K562 (cell line): ENCODE data around the gene ARHGEF25. TPM values are rescaled to one million over a fixed set of nuclear protein-coding genes. Genes with fewer than 3 reads are reported as not detected.

ENCODE experiments used
- ELK3 ChIP-seq: fragments of 450-650 bp; formaldehyde crosslinking; IDR thresholded peaks from 2 replicates; pipeline ENCODE4 v1.4.0; 2020; ENCODE audit warnings: mild to moderate bottlenecking
- RB1 ChIP-seq: fragments of 450-650 bp; IDR thresholded peaks from 2 replicates; pipeline ENCODE4 v1.6.1; 2017; ENCODE audit warnings: low read depth, mild to moderate bottlenecking
- polyA plus RNA-seq, 8 experiments: library from polyadenylated mRNA; depleted of rRNA in 4 of 8; stranded (reverse) in 5 of 8; unstranded in 3 of 8; fragments of >200 nt; fragmentation: Nextera tagmentation in 2 of 8; fragmentation: Illumina TruSeq in 1 of 8; extraction: Ambion mirVana in 2 of 8; extraction: Trizol in 1 of 8; gene quantifications; 2 replicates each; pipeline versions ENCODE4 v1.2.1 to v1.2.3, GENCODE V29; 2011 to 2014; ENCODE audit warnings: inconsistent platforms in 1 of 8, missing spikeins in 1 of 8
- total RNA-seq, 7 experiments: library from RNA; depleted of rRNA in 6 of 7; stranded (reverse); fragments of >200 nt in 6 of 7; fragmentation: Illumina TruSeq in 2 of 7; extraction: Trizol in 2 of 7; gene quantifications; 2 replicates each; pipeline versions ENCODE4 v1.2.1 to v1.2.3, GENCODE V29; 2011 to 2021; ENCODE audit warnings: low replicate concordance in 1 of 7
- TF ChIP-seq, protein P1 (sequence below): sonication (generic); formaldehyde crosslinking; IDR thresholded peaks from 2 replicates; pipeline ENCODE4 v1.8.0; 2023; ENCODE audit warnings: mild to moderate bottlenecking, missing genetic modification reagents
- TF ChIP-seq, protein P2 (sequence below): IDR thresholded peaks from 2 replicates; pipeline ENCODE4 v1.6.1; 2011; ENCODE audit warnings: borderline replicate concordance, low read depth, mild to moderate bottlenecking, moderate library complexity, low read length; ENCODE audit not compliant: insufficient read depth, poor library complexity, severe bottlenecking

Gene ARHGEF25
- total and polyA plus RNA-seq, 9 of the 15 experiments (the other 6 are each of a cell fraction or from before 2014, with no cell fraction given), result 0.13 to 17.3 (median 11.6) TPM

DNA sequence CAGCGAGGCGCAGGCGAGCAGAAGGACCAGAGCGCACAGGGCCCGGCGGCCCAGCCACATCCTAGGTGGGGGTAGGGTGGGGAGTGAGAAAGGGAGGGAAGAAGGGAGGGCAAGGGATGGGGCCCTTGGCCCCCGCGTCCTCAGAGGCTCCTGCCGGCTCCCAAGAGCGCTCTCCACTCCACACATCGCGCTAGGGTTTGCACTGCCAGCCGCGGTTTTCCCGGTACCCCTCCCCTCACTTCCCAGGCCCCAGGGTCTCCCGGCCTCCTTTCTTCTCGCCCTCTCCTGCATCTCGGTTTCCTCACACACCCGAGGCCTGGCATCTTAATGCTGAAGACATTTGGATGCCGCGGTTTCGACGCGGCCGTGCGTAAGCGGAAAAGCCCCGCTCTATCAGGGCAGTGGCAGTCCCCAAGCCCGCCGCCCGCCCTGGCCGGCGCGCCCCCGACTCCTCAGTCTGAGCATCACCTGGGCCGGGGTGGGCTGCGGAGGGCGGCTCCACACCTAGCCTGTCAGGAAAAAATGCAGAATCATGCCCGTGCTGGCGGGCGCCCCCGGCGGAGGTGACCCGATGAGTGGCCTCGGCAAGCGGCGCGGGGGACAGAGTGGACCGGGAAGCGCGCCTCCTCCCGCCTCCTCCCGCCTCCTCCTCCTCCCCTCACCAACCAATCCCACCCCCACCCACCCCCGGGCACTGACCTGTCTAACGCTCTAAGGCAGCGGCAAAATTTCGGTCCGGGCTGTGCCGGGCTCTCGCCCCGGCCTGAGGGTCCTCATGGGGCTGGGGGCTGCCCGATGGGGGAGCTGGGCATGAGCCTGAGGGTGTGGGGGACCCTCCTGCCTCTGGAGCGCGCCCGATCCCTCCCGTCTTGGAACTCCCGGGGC is 21.1 kb downstream of the ARHGEF25 start (continued):
- TF ChIP-seq, protein P1, sequence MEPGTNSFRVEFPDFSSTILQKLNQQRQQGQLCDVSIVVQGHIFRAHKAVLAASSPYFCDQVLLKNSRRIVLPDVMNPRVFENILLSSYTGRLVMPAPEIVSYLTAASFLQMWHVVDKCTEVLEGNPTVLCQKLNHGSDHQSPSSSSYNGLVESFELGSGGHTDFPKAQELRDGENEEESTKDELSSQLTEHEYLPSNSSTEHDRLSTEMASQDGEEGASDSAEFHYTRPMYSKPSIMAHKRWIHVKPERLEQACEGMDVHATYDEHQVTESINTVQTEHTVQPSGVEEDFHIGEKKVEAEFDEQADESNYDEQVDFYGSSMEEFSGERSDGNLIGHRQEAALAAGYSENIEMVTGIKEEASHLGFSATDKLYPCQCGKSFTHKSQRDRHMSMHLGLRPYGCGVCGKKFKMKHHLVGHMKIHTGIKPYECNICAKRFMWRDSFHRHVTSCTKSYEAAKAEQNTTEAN, result no peak
- TF ChIP-seq ELK3 (CRISPR knock-in tag) (no peak), RB1 (peak; percentile 43; the same call in 1 of the 2 replicates)
- TF ChIP-seq, protein P2, sequence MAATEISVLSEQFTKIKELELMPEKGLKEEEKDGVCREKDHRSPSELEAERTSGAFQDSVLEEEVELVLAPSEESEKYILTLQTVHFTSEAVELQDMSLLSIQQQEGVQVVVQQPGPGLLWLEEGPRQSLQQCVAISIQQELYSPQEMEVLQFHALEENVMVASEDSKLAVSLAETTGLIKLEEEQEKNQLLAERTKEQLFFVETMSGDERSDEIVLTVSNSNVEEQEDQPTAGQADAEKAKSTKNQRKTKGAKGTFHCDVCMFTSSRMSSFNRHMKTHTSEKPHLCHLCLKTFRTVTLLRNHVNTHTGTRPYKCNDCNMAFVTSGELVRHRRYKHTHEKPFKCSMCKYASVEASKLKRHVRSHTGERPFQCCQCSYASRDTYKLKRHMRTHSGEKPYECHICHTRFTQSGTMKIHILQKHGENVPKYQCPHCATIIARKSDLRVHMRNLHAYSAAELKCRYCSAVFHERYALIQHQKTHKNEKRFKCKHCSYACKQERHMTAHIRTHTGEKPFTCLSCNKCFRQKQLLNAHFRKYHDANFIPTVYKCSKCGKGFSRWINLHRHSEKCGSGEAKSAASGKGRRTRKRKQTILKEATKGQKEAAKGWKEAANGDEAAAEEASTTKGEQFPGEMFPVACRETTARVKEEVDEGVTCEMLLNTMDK, result peak; percentile 52
